IMR-90 (cell line): ENCODE data around the gene IQCB1. TPM values are rescaled to one million over a fixed set of nuclear protein-coding genes. Genes with fewer than 3 reads are reported as not detected.

ENCODE experiments used
- ATAC-seq: fragments of 200-7000 bp; cut with Tn5 transposase; 2 replicates; pipeline ENCODE4 v1.9.1; 2020; ENCODE audit warnings: low read depth, mild to moderate bottlenecking, moderate library complexity
- BruUV-seq: library from RNA; stranded (reverse); fragments of 400-500 nt; replicated peaks from 2 replicates; lab custom pipeline; 2021; lab: Mats Ljungman, UMichigan
- CTCF ChIA-PET: fragments of 300-600 bp; formaldehyde crosslinking; extraction: SDS; loops from one replicate; lab custom pipeline; 2021; ENCODE audit warnings: antibody characterized with exemption; lab: Yijun Ruan, JAX
- POLR2A ChIA-PET: fragments of 300-600 bp; sonication (Branson Sonifier 250); formaldehyde crosslinking; loops from one replicate; lab custom pipeline; 2022; ENCODE audit warnings: antibody characterized with exemption; ENCODE audit not compliant: unreplicated experiment; lab: Charles Lee
- DNase-seq: peaks from one replicate; pipeline ENCODE4 v3.0.0; 2013
- H2AFZ ChIP-seq: replicated peaks from 2 replicates; pipeline ENCODE3; 2013; ENCODE audit warnings: low read length, mild to moderate bottlenecking; ENCODE audit not compliant: poor library complexity
- H2AK5ac ChIP-seq: 2 replicates; pipeline ENCODE4 v1.6.1; 2013; ENCODE audit warnings: low read depth, low read length, inconsistent platforms
- H2AK9ac ChIP-seq: replicated peaks from 2 replicates; pipeline ENCODE3; 2013; ENCODE audit warnings: mild to moderate bottlenecking, low read depth, low read length, moderate library complexity; ENCODE audit not compliant: poor library complexity
- H2BK120ac ChIP-seq: 2 replicates; pipeline ENCODE4 v1.6.1; 2013; ENCODE audit warnings: low read depth, low read length, inconsistent platforms
- H2BK15ac ChIP-seq: 3 replicates; pipeline ENCODE4 v1.6.1; 2013; ENCODE audit warnings: low read depth, low read length, inconsistent platforms
- H2BK20ac ChIP-seq: 2 replicates; pipeline ENCODE4 v1.6.1; 2013; ENCODE audit warnings: low read depth, mild to moderate bottlenecking, inconsistent platforms, low read length, moderate library complexity
- H2BK5ac ChIP-seq: 2 replicates; pipeline ENCODE4 v1.6.1; 2013; ENCODE audit warnings: mild to moderate bottlenecking, low read depth, low read length, inconsistent platforms; ENCODE audit not compliant: poor library complexity, severe bottlenecking
- H3K14ac ChIP-seq: replicated peaks from 2 replicates; pipeline ENCODE4 v1.6.1; 2013; ENCODE audit warnings: low read depth, low read length, inconsistent platforms
- H3K18ac ChIP-seq: 2 replicates; pipeline ENCODE4 v1.6.1; 2013; ENCODE audit warnings: low read depth, low read length, control low read depth
- H3K23ac ChIP-seq: 2 replicates; pipeline ENCODE4 v1.6.1; 2013; ENCODE audit warnings: low read depth, low read length, inconsistent platforms
- H3K27ac ChIP-seq: 2 replicates; pipeline ENCODE4 v1.5.1; 2013; ENCODE audit warnings: mild to moderate bottlenecking, control low read depth, low read length; ENCODE audit not compliant: insufficient read depth
- H3K27me3 ChIP-seq: 2 replicates; pipeline ENCODE4 v1.6.1; 2013; ENCODE audit warnings: low read length; ENCODE audit not compliant: control insufficient read depth, insufficient read depth
- H3K36me3 ChIP-seq: 2 replicates; pipeline ENCODE4 v1.6.1; 2013; ENCODE audit warnings: low read length, mixed read lengths; ENCODE audit not compliant: control insufficient read depth, insufficient read depth
- H3K4ac ChIP-seq: 2 replicates; pipeline ENCODE4 v1.6.1; 2013; ENCODE audit warnings: low read depth, low read length, inconsistent platforms
- H3K4me1 ChIP-seq: 2 replicates; pipeline ENCODE4 v1.6.1; 2013; ENCODE audit warnings: low read length, mixed read lengths; ENCODE audit not compliant: control insufficient read depth, insufficient read depth
- H3K4me2 ChIP-seq: 2 replicates; pipeline ENCODE4 v1.6.1; 2013; ENCODE audit warnings: low read depth, mild to moderate bottlenecking, control low read depth, low read length, moderate library complexity
- H3K4me3 ChIP-seq: 2 replicates; pipeline ENCODE4 v1.5.1; 2013; ENCODE audit warnings: low read depth, mild to moderate bottlenecking, control low read depth, low read length, moderate library complexity; ENCODE audit not compliant: insufficient read depth
- H3K56ac ChIP-seq: 2 replicates; pipeline ENCODE4 v1.6.1; 2013; ENCODE audit warnings: low read length, inconsistent platforms; ENCODE audit not compliant: insufficient read depth; ENCODE audit errors: extremely low read depth
- H3K79me1 ChIP-seq, 2 experiments: 2 replicates each; pipeline ENCODE4 v1.6.1; 2013; ENCODE audit warnings: low read length in 2 of 2, inconsistent platforms in 1 of 2, low read depth in 1 of 2
- H3K9ac ChIP-seq: 2 replicates; pipeline ENCODE4 v1.6.1; 2013; ENCODE audit warnings: low read depth, low read length, control low read depth
- H3K9me1 ChIP-seq: 2 replicates; pipeline ENCODE4 v1.6.1; 2013; ENCODE audit warnings: low read length, inconsistent platforms; ENCODE audit not compliant: insufficient read depth
- H3K9me3 ChIP-seq: 2 replicates; pipeline ENCODE4 v1.6.1; 2013; ENCODE audit warnings: low read length; ENCODE audit not compliant: control insufficient read depth, insufficient read depth
- H4K20me1 ChIP-seq: 2 replicates; pipeline ENCODE4 v1.6.1; 2013; ENCODE audit warnings: low read length, inconsistent platforms; ENCODE audit not compliant: insufficient read depth
- H4K5ac ChIP-seq: 2 replicates; pipeline ENCODE4 v1.6.1; 2013; ENCODE audit warnings: mild to moderate bottlenecking, low read depth, low read length, control low read depth
- H4K8ac ChIP-seq, 2 experiments: 2 replicates each; pipeline ENCODE4 v1.6.1; 2013; ENCODE audit warnings: low read depth in 2 of 2, low read length in 2 of 2, control low read depth in 1 of 2, inconsistent platforms in 1 of 2
- H4K91ac ChIP-seq: 2 replicates; pipeline ENCODE4 v1.6.1; 2013; ENCODE audit warnings: low read depth, low read length, inconsistent platforms; ENCODE audit not compliant: insufficient read depth
- BHLHE40 ChIP-seq: fragments of 150-350 bp; IDR thresholded peaks from 2 replicates; pipeline ENCODE4 v1.6.1; 2016; ENCODE audit warnings: mild to moderate bottlenecking, low read depth, low read length
- CHD1 ChIP-seq: IDR thresholded peaks from 2 replicates; pipeline ENCODE4 v1.6.1; 2012; ENCODE audit warnings: low read depth, low read length, improper control_type of control experiment
- FOS ChIP-seq: fragments of 150-350 bp; IDR thresholded peaks from 2 replicates; pipeline ENCODE4 v1.6.1; 2016; ENCODE audit warnings: low read depth, low read length
- MAFK ChIP-seq: IDR thresholded peaks from 2 replicates; pipeline ENCODE4 v1.6.1; 2012; ENCODE audit warnings: low read depth, low read length, improper control_type of control experiment
- NFE2L2 ChIP-seq: fragments of 150-350 bp; IDR thresholded peaks from 2 replicates; pipeline ENCODE4 v1.6.1; 2016; ENCODE audit warnings: low read depth, mild to moderate bottlenecking, low read length
- POLR2A ChIP-seq: IDR thresholded peaks from 2 replicates; pipeline ENCODE4 v1.6.1; 2012; ENCODE audit warnings: mild to moderate bottlenecking, low read depth, low read length
- RAD21 ChIP-seq: IDR thresholded peaks from 2 replicates; pipeline ENCODE4 v1.6.1; 2012; ENCODE audit warnings: low read length, improper control_type of control experiment
- RCOR1 ChIP-seq: IDR thresholded peaks from 2 replicates; pipeline ENCODE4 v1.6.1; 2012; ENCODE audit warnings: mild to moderate bottlenecking, low read length, improper control_type of control experiment; ENCODE audit not compliant: insufficient replicate concordance
- SMC3 ChIP-seq: fragments of 150-350 bp; IDR thresholded peaks from 2 replicates; pipeline ENCODE4 v1.6.1; 2016; ENCODE audit warnings: low read depth, mild to moderate bottlenecking, antibody characterized with exemption, low read length, moderate library complexity
- WGBS, 2 experiments: methylation state at CpG; one replicate each; pipeline versions ENCODE4 v1.1.5 to v1.1.7; 2013; ENCODE audit warnings: missing lambda C conversion rate in 2 of 2; ENCODE audit not compliant: insufficient read length in 1 of 2; ENCODE audit errors: extremely low coverage in 2 of 2; 5-methylcytosine and 5-hydroxymethylcytosine counted together
- dilution Hi-C: fragments of 300-500 bp; cut with HindIII; formaldehyde crosslinking; loops from one replicate; pipeline ENCODE4 v1.14.3; 2018; ENCODE audit warnings: low sequenced_read_pairs; ENCODE audit not compliant: unreplicated experiment
- in situ Hi-C: fragments of 300-500 bp; cut with MboI; formaldehyde crosslinking; loops from 3 replicates; pipeline ENCODE4 v1.14.3; 2019; ENCODE audit warnings: low sequenced_read_pairs, inconsistent platforms, mixed read lengths
- intact Hi-C: fragments of 100-400 bp; cut with micrococcal nuclease; formaldehyde crosslinking; loops from 2 replicates; pipeline ENCODE4 v1.10.0; 2022
- polyA plus RNA-seq, 3 experiments: library from polyadenylated mRNA; depleted of rRNA; stranded (reverse); fragments of >200 nt; gene quantifications; 2 replicates each; pipeline ENCODE4 v1.2.3, GENCODE V29; 2012; ENCODE audit warnings: low replicate concordance in 1 of 3
- total RNA-seq: library from RNA; depleted of rRNA; stranded (reverse); fragments of >200 nt; gene quantifications from 2 replicates; pipeline ENCODE4 v1.2.3, GENCODE V29; 2012
- TF ChIP-seq, protein P1 (sequence below): fragments of 150-350 bp; IDR thresholded peaks from 2 replicates; pipeline ENCODE4 v1.6.1; 2017; ENCODE audit warnings: mild to moderate bottlenecking, antibody characterized with exemption, low read length, low read depth
- TF ChIP-seq, protein P2 (sequence below): conservative IDR thresholded peaks from 2 replicates; pipeline ENCODE4 v1.5.1; 2012; ENCODE audit warnings: mild to moderate bottlenecking, low read depth, low read length, improper control_type of control experiment

The IQCB1 gene
- total and polyA plus RNA-seq, 2 of the 4 experiments (the other 2 are of a cell fraction): 13.5 to 18.3 TPM

DNA sequence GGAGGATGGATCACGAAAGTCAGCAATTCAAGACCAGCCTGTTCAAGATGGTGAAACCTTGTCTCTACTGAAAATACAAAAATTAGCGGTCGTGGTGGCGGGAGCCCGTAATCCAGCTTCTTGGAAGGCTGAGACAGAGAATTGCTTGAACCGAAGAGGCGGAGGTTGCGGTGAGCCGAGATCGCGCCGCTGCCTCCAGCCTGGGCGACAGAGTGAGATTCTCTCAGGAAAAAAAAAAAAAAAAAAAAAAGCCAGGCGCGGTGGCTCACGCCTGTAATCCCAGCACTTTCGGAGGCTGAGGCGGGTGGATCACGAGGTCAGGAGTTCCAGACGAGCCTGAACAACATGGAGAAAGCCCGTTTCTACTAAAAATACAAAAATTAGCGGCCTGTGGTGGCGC is 5.1 kb upstream of the IQCB1 start:
- no TSS peak for BruUV-seq
- Histone ChIP-seq H3K4me3 (no peak overlapping the region), H2BK15ac (no peak overlapping the region), H2BK20ac (no peak overlapping the region), H3K4me1 (no peaks in the 10 kb centered on the region), H4K5ac (no peak overlapping the region), H4K8ac (no peak overlapping the region), H2AK9ac (no peak overlapping the region), H3K27me3 (no peaks in the 10 kb centered on the region), H3K9me3 (no peaks in the 10 kb centered on the region), H3K4me2 (no peak overlapping the region), H3K18ac (no peak overlapping the region), H3K23ac (no peak overlapping the region), H4K20me1 (no peaks in the 10 kb centered on the region), H4K91ac (no peak overlapping the region), H3K27ac (no peak overlapping the region), H3K56ac (no peak overlapping the region), H3K9ac (no peak overlapping the region), H2BK120ac (no peak overlapping the region), H3K9me1 (no peaks in the 10 kb centered on the region), H2AK5ac (no peak overlapping the region), H3K14ac (no peak overlapping the region), H3K36me3 (no peaks in the 10 kb centered on the region), H3K4ac (no peak overlapping the region), H2AFZ (no peak overlapping the region), H2BK5ac (no peak overlapping the region), H3K79me1 (no peaks in the 10 kb centered on the region)
- intact Hi-C loops (loop anchor here (10.0 kb wide), 1 partner anchor 415 kb away; no protein-coding TSS in a partner anchor), dilution Hi-C loops (no loop called here), in situ Hi-C loops (no loop called here)
- ChIA-PET POLR2A (no interaction called here), CTCF (no interaction called here)
- DNase-seq (no peak), ATAC-seq (no peak)
- WGBS, 2 experiments: 87% methylated on average over 3 of the region's 23 CpGs; no CpG with 5 or more reads in 1 of the 2 experiments
- TF ChIP-seq, protein P1, sequence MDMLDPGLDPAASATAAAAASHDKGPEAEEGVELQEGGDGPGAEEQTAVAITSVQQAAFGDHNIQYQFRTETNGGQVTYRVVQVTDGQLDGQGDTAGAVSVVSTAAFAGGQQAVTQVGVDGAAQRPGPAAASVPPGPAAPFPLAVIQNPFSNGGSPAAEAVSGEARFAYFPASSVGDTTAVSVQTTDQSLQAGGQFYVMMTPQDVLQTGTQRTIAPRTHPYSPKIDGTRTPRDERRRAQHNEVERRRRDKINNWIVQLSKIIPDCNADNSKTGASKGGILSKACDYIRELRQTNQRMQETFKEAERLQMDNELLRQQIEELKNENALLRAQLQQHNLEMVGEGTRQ: no peak
- TF ChIP-seq CHD1 (no peak), POLR2A (no peak), FOS (no peak), RCOR1 (no peak), NFE2L2 (no peak), BHLHE40 (no peak), SMC3 (no peak), MAFK (no peak), RAD21 (no peak)
- TF ChIP-seq, protein P2, sequence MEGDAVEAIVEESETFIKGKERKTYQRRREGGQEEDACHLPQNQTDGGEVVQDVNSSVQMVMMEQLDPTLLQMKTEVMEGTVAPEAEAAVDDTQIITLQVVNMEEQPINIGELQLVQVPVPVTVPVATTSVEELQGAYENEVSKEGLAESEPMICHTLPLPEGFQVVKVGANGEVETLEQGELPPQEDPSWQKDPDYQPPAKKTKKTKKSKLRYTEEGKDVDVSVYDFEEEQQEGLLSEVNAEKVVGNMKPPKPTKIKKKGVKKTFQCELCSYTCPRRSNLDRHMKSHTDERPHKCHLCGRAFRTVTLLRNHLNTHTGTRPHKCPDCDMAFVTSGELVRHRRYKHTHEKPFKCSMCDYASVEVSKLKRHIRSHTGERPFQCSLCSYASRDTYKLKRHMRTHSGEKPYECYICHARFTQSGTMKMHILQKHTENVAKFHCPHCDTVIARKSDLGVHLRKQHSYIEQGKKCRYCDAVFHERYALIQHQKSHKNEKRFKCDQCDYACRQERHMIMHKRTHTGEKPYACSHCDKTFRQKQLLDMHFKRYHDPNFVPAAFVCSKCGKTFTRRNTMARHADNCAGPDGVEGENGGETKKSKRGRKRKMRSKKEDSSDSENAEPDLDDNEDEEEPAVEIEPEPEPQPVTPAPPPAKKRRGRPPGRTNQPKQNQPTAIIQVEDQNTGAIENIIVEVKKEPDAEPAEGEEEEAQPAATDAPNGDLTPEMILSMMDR: no peak
